ENCODE measurements around the gene VSIG2.
"Not testable (repeated sequence)": the region's sequence is repeated elsewhere in the genome, so short reads cannot be mapped to it uniquely, and the experiment has no call there.

VSIG2 gene

GRCh38 chr11:124776865-124777645 is 25.0 kb upstream of the VSIG2 start:
- Histone ChIP-seq H3K27me3 (ENCODE audit: insufficient read depth, poor library complexity, severe bottlenecking) (no peaks in the 10 kb centered on the region), H3K4me3 (replicated peaks; ENCODE audit: insufficient read depth, low read length) (no peak overlapping the region), H3K27ac (replicated peaks) (no peak overlapping the region)
- DNase-seq (ENCODE audit: low read depth in 1 of 2, low spot score in 1 of 2) = no peak
- TF ChIP-seq GABPA (IDR thresholded peaks at IDR 0.05; ENCODE audit: low read depth) = no peak
- TF ChIP-seq REST (IDR thresholded peaks at IDR 0.05; ENCODE audit: insufficient replicate concordance, low read depth) = no peak
- TF ChIP-seq CTCF (IDR thresholded peaks at IDR 0.05; ENCODE audit: insufficient read depth, low read length) = no peak
- TF ChIP-seq POLR2AphosphoS5 (IDR thresholded peaks at IDR 0.05; ENCODE audit: low read depth) = no peak
- TF ChIP-seq SPI1 (IDR thresholded peaks at IDR 0.05; ENCODE audit: borderline replicate concordance, low read depth) = no peak

- not testable (repeated sequence) for H3K4me3 ChIP-seq (replicated peaks; ENCODE audit: insufficient read depth, low read length); H3K27ac ChIP-seq (replicated peaks); H3K27me3 ChIP-seq (ENCODE audit: insufficient read depth, poor library complexity, severe bottlenecking); DNase-seq (ENCODE audit: low read depth in 1 of 2, low spot score in 1 of 2)
These were observed 18.9 kb upstream of the VSIG2 start for GRCh38 chr11:124770959-124771358.

- Histone ChIP-seq H3K4me3 (replicated peaks; ENCODE audit: insufficient read depth, low read length) (no peak overlapping the region), H3K27me3 (ENCODE audit: insufficient read depth, poor library complexity, severe bottlenecking) (no peaks in the 10 kb centered on the region), H3K27ac (replicated peaks) (no peak overlapping the region)
- no peak for DNase-seq (ENCODE audit: low read depth in 1 of 2, low spot score in 1 of 2)
- TF ChIP-seq REST (IDR thresholded peaks at IDR 0.05; ENCODE audit: insufficient replicate concordance, low read depth) = no peak
These were observed 18.0 kb upstream of the VSIG2 start for GRCh38 chr11:124769806-124770774.

GRCh38 chr11:124768914-124769313 is 16.9 kb upstream of the VSIG2 start:
- DNase-seq (ENCODE audit: low read depth in 1 of 2, low spot score in 1 of 2) = no peak
- no peak overlapping the region for H3K27ac ChIP-seq (replicated peaks)
- TF ChIP-seq GABPA (IDR thresholded peaks at IDR 0.05; ENCODE audit: low read depth) (no peak), REST (IDR thresholded peaks at IDR 0.05; ENCODE audit: insufficient replicate concordance, low read depth) (no peak), POLR2AphosphoS5 (IDR thresholded peaks at IDR 0.05; ENCODE audit: low read depth) (no peak), SPI1 (IDR thresholded peaks at IDR 0.05; ENCODE audit: borderline replicate concordance, low read depth) (no peak), CTCF (IDR thresholded peaks at IDR 0.05; ENCODE audit: insufficient read depth, low read length) (no peak)
- no peak overlapping the region for H3K4me3 ChIP-seq (replicated peaks; ENCODE audit: insufficient read depth, low read length)
- H3K27me3 ChIP-seq (ENCODE audit: insufficient read depth, poor library complexity, severe bottlenecking) = no peaks in the 10 kb centered on the region

All from HL-60 (cell line).